Measurements from ENCODE around the gene FYB1. TPM values are rescaled to one million over a fixed set of nuclear protein-coding genes. Genes with fewer than 3 reads are reported as not detected.

Gene FYB1
- total RNA-seq, 1 experiment from 2014 or later = 10.5 TPM

- H3K79me2 ChIP-seq (ENCODE audit: low read depth) = no peaks in the 10 kb centered on the region
- H3K36me3 ChIP-seq (ENCODE audit: low read depth) = no peaks in the 10 kb centered on the region
- no peak overlapping the region for H2AFZ ChIP-seq
- H3K27ac ChIP-seq = no peak overlapping the region
- ChIA-PET POLR2A (ENCODE audit: unreplicated experiment) (no interaction called here), CTCF (interaction anchor here (0.9 kb wide), 1 partner anchor 14 kb away, joined by 4 read pairs; no protein-coding TSS in a partner anchor)
- H3K4me1 ChIP-seq (replicated peaks; ENCODE audit: insufficient read depth) = peaks cover 3% of the 10 kb centered on the region; the same call in 1 of the 2 replicates
- no peaks in the 10 kb centered on the region for H3F3A ChIP-seq (ENCODE audit: insufficient read depth, low read depth)
- no peak overlapping the region for H3K4me3 ChIP-seq
- H3K27me3 ChIP-seq (ENCODE audit: insufficient read depth, low read depth) = no peaks in the 10 kb centered on the region
- H4K20me1 ChIP-seq (ENCODE audit: insufficient read depth) = no peaks in the 10 kb centered on the region; the same call in 1 of the 2 replicates
- TF ChIP-seq CTCF (conservative IDR thresholded peaks at IDR 0.05) = no peak
- TF ChIP-seq EZH2 (IDR thresholded peaks at IDR 0.05; ENCODE audit: low read depth) = no peak
- no peaks in the 10 kb centered on the region for H3K9me2 ChIP-seq (ENCODE audit: insufficient read depth)
- BruUV-seq (replicated peaks) = no TSS peak
- no peak overlapping the region for H3K4me2 ChIP-seq
- no peaks in the 10 kb centered on the region for H3K9me3 ChIP-seq (ENCODE audit: insufficient read depth, low read depth)
- intact Hi-C loops (cut with micrococcal nuclease; ENCODE audit: unreplicated experiment) = no loop called here
- DNase-seq = no peak
Observed at GRCh38 chr5:39203275-39203922, 16.0 kb downstream of the FYB1 start.

- DNase-seq = no peak
- Histone ChIP-seq H3F3A (ENCODE audit: insufficient read depth, low read depth) (no peaks in the 10 kb centered on the region), H3K27ac (no peak overlapping the region), H3K4me3 (no peak overlapping the region), H3K27me3 (ENCODE audit: insufficient read depth, low read depth) (no peaks in the 10 kb centered on the region), H3K4me1 (replicated peaks; ENCODE audit: insufficient read depth) (peaks cover 10% of the 10 kb centered on the region), H4K20me1 (ENCODE audit: insufficient read depth) (no peaks in the 10 kb centered on the region; the same call in 1 of the 2 replicates), H3K79me2 (ENCODE audit: low read depth) (no peaks in the 10 kb centered on the region), H3K36me3 (ENCODE audit: low read depth) (no peaks in the 10 kb centered on the region; the same call in 1 of the 2 replicates), H3K9me2 (ENCODE audit: insufficient read depth) (no peaks in the 10 kb centered on the region), H2AFZ (no peak overlapping the region), H3K9me3 (ENCODE audit: insufficient read depth, low read depth) (no peaks in the 10 kb centered on the region), H3K4me2 (no peak overlapping the region)
- intact Hi-C loops (cut with micrococcal nuclease; ENCODE audit: unreplicated experiment) = no loop called here
- POLR2A ChIA-PET (ENCODE audit: unreplicated experiment) = no interaction called here
- no TSS peak for BruUV-seq (replicated peaks)
- no peak for TF ChIP-seq CTCF (conservative IDR thresholded peaks at IDR 0.05)
- TF ChIP-seq EZH2 (IDR thresholded peaks at IDR 0.05; ENCODE audit: low read depth) = no peak
- CTCF ChIA-PET = interaction anchor here (0.9 kb wide), 1 partner anchor 15 kb away, joined by 4 read pairs; no protein-coding TSS in a partner anchor
Observed at GRCh38 chr5:39202597-39203274, 16.6 kb downstream of the FYB1 start.

DNA sequence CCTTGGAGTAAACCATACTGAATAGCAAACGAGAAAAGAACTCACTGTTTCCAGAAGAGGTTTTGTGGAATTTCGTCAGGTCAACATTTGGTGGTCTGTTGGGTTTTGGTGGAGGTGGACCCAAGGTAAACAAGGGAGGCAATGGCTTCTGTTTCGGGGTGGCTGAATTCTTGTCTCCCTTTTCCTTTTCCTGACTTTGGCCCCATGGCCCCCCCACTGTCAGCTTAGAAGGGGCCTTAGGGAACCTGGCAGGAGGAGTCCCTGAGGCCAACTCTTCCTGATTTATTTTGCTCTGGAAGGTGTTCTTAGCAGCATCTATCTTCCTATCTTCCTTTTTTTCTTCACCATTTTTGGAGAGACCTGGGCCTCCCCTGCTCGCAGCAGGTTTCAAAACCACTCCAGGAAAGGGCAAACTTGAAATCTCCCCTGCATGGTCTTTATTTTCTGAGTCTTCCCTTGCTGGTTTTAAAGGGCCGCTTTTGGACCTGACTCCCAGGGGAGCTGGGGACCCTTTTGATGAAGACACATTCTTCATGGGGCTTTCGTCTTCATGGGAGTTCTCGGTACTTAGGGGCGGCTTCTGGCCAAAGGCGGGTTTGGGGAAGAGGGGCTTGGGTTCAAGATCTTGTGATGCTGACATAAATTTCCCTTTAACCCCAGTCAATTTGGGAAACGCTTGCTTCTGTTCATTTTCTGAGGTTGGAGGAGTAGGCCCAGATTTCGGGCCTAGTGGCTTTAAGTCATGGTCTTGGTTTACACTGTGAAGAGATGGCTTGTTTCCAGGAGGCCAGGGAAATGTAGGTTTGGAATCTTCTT is 17.4 kb downstream of the FYB1 start:
- Histone ChIP-seq H4K20me1 (ENCODE audit: insufficient read depth) (no peaks in the 10 kb centered on the region), H3K9me2 (ENCODE audit: insufficient read depth) (no peaks in the 10 kb centered on the region), H3K27me3 (ENCODE audit: insufficient read depth, low read depth) (no peaks in the 10 kb centered on the region), H3K4me2 (no peak overlapping the region), H3K4me1 (replicated peaks; ENCODE audit: insufficient read depth) (peaks cover 17% of the 10 kb centered on the region), H3K9me3 (ENCODE audit: insufficient read depth, low read depth) (no peaks in the 10 kb centered on the region), H2AFZ (no peak overlapping the region), H3K36me3 (ENCODE audit: low read depth) (no peaks in the 10 kb centered on the region; the same call in 1 of the 2 replicates), H3K79me2 (ENCODE audit: low read depth) (no peaks in the 10 kb centered on the region), H3K27ac (no peak overlapping the region), H3F3A (ENCODE audit: insufficient read depth, low read depth) (peaks cover 3% of the 10 kb centered on the region; the same call in 1 of the 2 replicates), H3K4me3 (no peak overlapping the region)
- ChIA-PET CTCF (interaction anchor here (0.9 kb wide), 1 partner anchor 16 kb away, joined by 4 read pairs; no protein-coding TSS in a partner anchor), POLR2A (ENCODE audit: unreplicated experiment) (no interaction called here)
- intact Hi-C loops (cut with micrococcal nuclease; ENCODE audit: unreplicated experiment) = no loop called here
- BruUV-seq (replicated peaks) = no TSS peak
- DNase-seq = no peak
- TF ChIP-seq EZH2 (IDR thresholded peaks at IDR 0.05; ENCODE audit: low read depth) (no peak), CTCF (conservative IDR thresholded peaks at IDR 0.05) (no peak)
